HepG2 (cell line): Measurements from ENCODE around the gene TXNDC11. TPM values are rescaled to one million over a fixed set of nuclear protein-coding genes. Genes with fewer than 3 reads are reported as not detected.
A peak's percentile ranks its signal among the peaks of the same experiment; 100 is the strongest.

Experiments
- ATF1 ChIP-seq: IDR thresholded peaks from 2 replicates; pipeline ENCODE4 v1.6.1; 2016; ENCODE audit warnings: mild to moderate bottlenecking, control low read depth
- BORCS8-MEF2B ChIP-seq: sonication (generic); formaldehyde crosslinking; IDR thresholded peaks from 2 replicates; pipeline ENCODE4 v1.8.0; 2022; ENCODE audit warnings: mild to moderate bottlenecking, missing genetic modification reagents
- FUBP1 ChIP-seq: sonication (generic); formaldehyde crosslinking; IDR thresholded peaks from 2 replicates; pipeline ENCODE4 v1.5.1; 2020; ENCODE audit warnings: missing genetic modification reagents, mild to moderate bottlenecking, borderline replicate concordance
- GPN1 ChIP-seq: sonication (generic); formaldehyde crosslinking; IDR thresholded peaks from 2 replicates; pipeline ENCODE4 v1.5.1; 2020; ENCODE audit warnings: missing genetic modification reagents, borderline replicate concordance
- HNF4G ChIP-seq, 2 experiments: sonication (generic) in 1 of 2; formaldehyde crosslinking in 1 of 2; IDR thresholded peaks; 2 replicates each; pipeline versions ENCODE4 v1.4.0 to v1.6.1; 2011 to 2020; ENCODE audit warnings: borderline replicate concordance in 2 of 2, low read depth in 2 of 2, mild to moderate bottlenecking in 2 of 2, low read length in 1 of 2, missing genetic modification reagents in 1 of 2, moderate library complexity in 1 of 2
- KAT7 ChIP-seq: IDR thresholded peaks from 2 replicates; pipeline ENCODE4 v1.6.1; 2018; ENCODE audit warnings: borderline replicate concordance, missing compliant biosample characterization
- SALL2 ChIP-seq: sonication (generic); formaldehyde crosslinking; IDR thresholded peaks from 2 replicates; pipeline ENCODE4 v1.8.1; 2023; ENCODE audit warnings: mild to moderate bottlenecking, missing genetic modification reagents, inconsistent platforms
- THAP7 ChIP-seq: sonication (generic); formaldehyde crosslinking; IDR thresholded peaks from 2 replicates; pipeline ENCODE4 v1.8.1; 2023; ENCODE audit warnings: mild to moderate bottlenecking, missing genetic modification reagents
- YY1 ChIP-seq: IDR thresholded peaks from 2 replicates; pipeline ENCODE4 v1.6.1; 2011; ENCODE audit warnings: low read length, low read depth, moderate library complexity, mild to moderate bottlenecking; ENCODE audit not compliant: insufficient read depth, insufficient replicate concordance
- ZBTB7B ChIP-seq: sonication (generic); formaldehyde crosslinking; IDR thresholded peaks from 2 replicates; pipeline ENCODE4 v1.4.0; 2020; ENCODE audit warnings: missing genetic modification reagents
- ZEB1 ChIP-seq: IDR thresholded peaks from 2 replicates; pipeline ENCODE4 v1.6.1; 2012; ENCODE audit warnings: mild to moderate bottlenecking, low read depth, inconsistent platforms; ENCODE audit not compliant: insufficient replicate concordance
- ZFP91 ChIP-seq: sonication (generic); formaldehyde crosslinking; IDR thresholded peaks from 2 replicates; pipeline ENCODE4 v1.9.0; 2022; ENCODE audit warnings: missing genetic modification reagents, mild to moderate bottlenecking, borderline replicate concordance
- ZGPAT ChIP-seq: IDR thresholded peaks from 2 replicates; pipeline ENCODE4 v1.6.1; 2016; ENCODE audit warnings: mild to moderate bottlenecking
- ZMYM4 ChIP-seq: sonication (generic); formaldehyde crosslinking; IDR thresholded peaks from 2 replicates; pipeline ENCODE4 v1.8.1; 2023; ENCODE audit warnings: mild to moderate bottlenecking, missing genetic modification reagents
- ZNF30 ChIP-seq: sonication (generic); formaldehyde crosslinking; IDR thresholded peaks from 2 replicates; pipeline ENCODE4 v1.5.0; 2020; ENCODE audit warnings: mild to moderate bottlenecking, missing genetic modification reagents
- ZNF414 ChIP-seq: sonication (generic); formaldehyde crosslinking; IDR thresholded peaks from 2 replicates; pipeline ENCODE4 v1.5.0; 2020; ENCODE audit warnings: missing genetic modification reagents
- ZNF766 ChIP-seq: sonication (generic); formaldehyde crosslinking; IDR thresholded peaks from 2 replicates; pipeline ENCODE4 v1.5.0; 2020; ENCODE audit warnings: missing genetic modification reagents, borderline replicate concordance
- ZNF891 ChIP-seq: sonication (generic); formaldehyde crosslinking; IDR thresholded peaks from 2 replicates; pipeline ENCODE4 v1.5.0; 2020; ENCODE audit warnings: mild to moderate bottlenecking, missing genetic modification reagents
- polyA plus RNA-seq, 8 experiments: library from polyadenylated mRNA; depleted of rRNA in 3 of 8; stranded (reverse) in 7 of 8; unstranded in 1 of 8; fragments of >200 nt; fragmentation: Illumina TruSeq in 4 of 8; extraction: Trizol in 4 of 8; gene quantifications; 2 replicates each; pipeline versions ENCODE4 v1.2.1 to v1.2.3, GENCODE V29; 2011 to 2016; ENCODE audit warnings: low read depth in 4 of 8, missing spikeins in 1 of 8, mixed read lengths in 1 of 8; ENCODE audit not compliant: insufficient read depth in 1 of 8
- total RNA-seq, 5 experiments: library from RNA; depleted of rRNA; stranded (reverse); fragments of >200 nt; fragmentation: Illumina TruSeq; extraction: Trizol; gene quantifications; 2 replicates each; pipeline ENCODE4 v1.2.3, GENCODE V29; 2016; ENCODE audit warnings: low read depth in 1 of 5

The TXNDC11 gene
- total and polyA plus RNA-seq, 2 of the 13 experiments (the other 11 are each of a cell fraction or from before 2014, with no cell fraction given): 74.9 to 123 TPM

GRCh38 chr16:11675561-11676511 lies 66.8 kb downstream of the TXNDC11 start (continued):
- TF ChIP-seq FUBP1 (CRISPR knock-in tag): no peak
- TF ChIP-seq ZNF30 (CRISPR knock-in tag): no peak
- no peak for TF ChIP-seq YY1
- no peak for TF ChIP-seq ATF1 (CRISPR knock-in tag)
- no peak for TF ChIP-seq GPN1
- no peak; the same call in 1 of the 2 replicates for TF ChIP-seq ZNF766 (CRISPR knock-in tag)
- no peak; the same call in 1 of the 2 replicates for TF ChIP-seq ZMYM4 (CRISPR knock-in tag)
- TF ChIP-seq HNF4G (IDR thresholded peaks at IDR 0.05; ENCODE audit: borderline replicate concordance, low read depth, low read length): peak; percentile 89
- peak; percentile 92; the same call in 1 of the 2 replicates for TF ChIP-seq HNF4G (CRISPR knock-in tag; IDR thresholded peaks at IDR 0.05; ENCODE audit: borderline replicate concordance, low read depth)
- TF ChIP-seq ZFP91 (CRISPR knock-in tag): peak; percentile 51; the same call in 1 of the 2 replicates
- TF ChIP-seq ZNF414: no peak
- TF ChIP-seq THAP7 (CRISPR knock-in tag): no peak
- peak; percentile 76; the same call in 1 of the 2 replicates for TF ChIP-seq BORCS8-MEF2B (CRISPR knock-in tag)
- TF ChIP-seq ZGPAT (CRISPR knock-in tag): no peak
- TF ChIP-seq ZBTB7B (CRISPR knock-in tag): 0 out of 2 replicates have a peak, but pooled peaks have one; percentile 28
- peak; percentile 75 for TF ChIP-seq ZNF891 (CRISPR knock-in tag)
- no peak for TF ChIP-seq KAT7 (CRISPR knock-in tag)
- TF ChIP-seq SALL2 (CRISPR knock-in tag): no peak
- no peak for TF ChIP-seq ZEB1
